PC-9 (cell line): ENCODE results near the gene BRINP2. TPM values are rescaled to one million over a fixed set of nuclear protein-coding genes. Genes with fewer than 3 reads are reported as not detected.

ENCODE experiments used
- BruUV-seq: library from RNA; stranded (reverse); fragments of 400-500 nt; replicated peaks from 2 replicates; lab custom pipeline; 2021; lab: Mats Ljungman, UMichigan
- CTCF ChIA-PET: fragments of 300-600 bp; sonication (Branson Sonifier 250); formaldehyde crosslinking; loops from one replicate; lab custom pipeline; 2022; ENCODE audit warnings: antibody characterized with exemption; lab: Charles Lee
- POLR2A ChIA-PET: fragments of 300-600 bp; sonication (Branson Sonifier 250); formaldehyde crosslinking; loops from one replicate; lab custom pipeline; 2022; ENCODE audit warnings: antibody characterized with exemption; ENCODE audit not compliant: unreplicated experiment; lab: Charles Lee
- DNase-seq, 2 experiments: peaks; one replicate each; pipeline versions ENCODE4 v3.0.0 to v3.0.0-alpha.2; 2015 to 2022; ENCODE audit warnings: mixed read lengths in 1 of 2
- H2AFZ ChIP-seq: fragments of 200-600 bp; sonication (generic); 2 replicates; pipeline ENCODE4 v1.8.1; 2017; ENCODE audit warnings: antibody characterized with exemption
- H3F3A ChIP-seq: fragments of 200-600 bp; sonication (generic); 2 replicates; pipeline ENCODE4 v1.8.1; 2017; ENCODE audit warnings: antibody characterized with exemption, mild to moderate bottlenecking, low read depth; ENCODE audit not compliant: insufficient read depth
- H3K27ac ChIP-seq: fragments of 200-600 bp; sonication (generic); 2 replicates; pipeline ENCODE4 v1.6.1; 2016; ENCODE audit warnings: mixed run types
- H3K27me3 ChIP-seq: fragments of 200-600 bp; sonication (generic); 2 replicates; pipeline ENCODE4 v1.6.1; 2016; ENCODE audit warnings: low read depth, mixed run types; ENCODE audit not compliant: insufficient read depth
- H3K36me3 ChIP-seq: fragments of 200-600 bp; sonication (generic); 2 replicates; pipeline ENCODE4 v1.6.1; 2016; ENCODE audit warnings: low read depth, mixed run types
- H3K4me1 ChIP-seq: fragments of 200-600 bp; sonication (generic); replicated peaks from 2 replicates; pipeline ENCODE4 v1.6.1; 2016; ENCODE audit warnings: mixed run types; ENCODE audit not compliant: insufficient read depth
- H3K4me2 ChIP-seq: fragments of 200-600 bp; sonication (generic); 2 replicates; pipeline ENCODE4 v1.6.1; 2017; ENCODE audit warnings: mixed run types
- H3K4me3 ChIP-seq: fragments of 200-600 bp; sonication (generic); 2 replicates; pipeline ENCODE4 v1.6.1; 2016; ENCODE audit warnings: mixed run types
- H3K79me2 ChIP-seq: fragments of 200-600 bp; sonication (generic); 2 replicates; pipeline ENCODE4 v1.6.1; 2017; ENCODE audit warnings: low read depth, mixed run types
- H3K9me2 ChIP-seq: fragments of 200-600 bp; sonication (generic); 2 replicates; pipeline ENCODE4 v1.8.1; 2017; ENCODE audit warnings: mild to moderate bottlenecking; ENCODE audit not compliant: insufficient read depth
- H3K9me3 ChIP-seq: fragments of 200-600 bp; sonication (generic); 2 replicates; pipeline ENCODE4 v1.8.1; 2016; ENCODE audit warnings: low read depth; ENCODE audit not compliant: insufficient read depth
- H4K20me1 ChIP-seq: fragments of 200-600 bp; sonication (generic); 2 replicates; pipeline ENCODE4 v1.8.1; 2017; ENCODE audit not compliant: insufficient read depth
- CTCF ChIP-seq: fragments of 200-600 bp; sonication (generic); conservative IDR thresholded peaks from 2 replicates; pipeline ENCODE4 v1.6.1; 2017; ENCODE audit warnings: mixed run types, antibody characterized with exemption, mild to moderate bottlenecking, moderate library complexity
- EZH2 ChIP-seq: fragments of 200-600 bp; sonication (generic); IDR thresholded peaks from 2 replicates; pipeline ENCODE4 v1.8.0; 2017; ENCODE audit warnings: antibody characterized with exemption, low read depth
- intact Hi-C: fragments of 100-400 bp; cut with micrococcal nuclease; formaldehyde crosslinking; loops from one replicate; pipeline ENCODE4 v1.10.0; 2022; ENCODE audit not compliant: unreplicated experiment
- total RNA-seq: library from RNA; stranded (reverse); gene quantifications from 2 replicates; pipeline ENCODE4 v1.2.3, GENCODE V29; 2021

Gene BRINP2
- total RNA-seq, 1 experiment from 2014 or later: not detected

- no peaks in the 10 kb centered on the region for H3K79me2 ChIP-seq
- H3K9me3 ChIP-seq: no peaks in the 10 kb centered on the region
- no peaks in the 10 kb centered on the region for H3K9me2 ChIP-seq
- no peak for DNase-seq
- ChIA-PET POLR2A (no interaction called here), CTCF (no interaction called here)
- H3K4me2 ChIP-seq: no peak overlapping the region
- H2AFZ ChIP-seq: no peak overlapping the region
- peaks cover 5% of the 10 kb centered on the region; the same call in 1 of the 2 replicates for H3K27me3 ChIP-seq
- no peaks in the 10 kb centered on the region for H3K36me3 ChIP-seq
- no peaks in the 10 kb centered on the region for H4K20me1 ChIP-seq
- TF ChIP-seq CTCF (no peak), EZH2 (no peak)
- no peak overlapping the region for H3K27ac ChIP-seq
- H3K4me3 ChIP-seq: no peak overlapping the region
- H3K4me1 ChIP-seq: no peaks in the 10 kb centered on the region
- intact Hi-C loops: no loop called here
- BruUV-seq: no TSS peak
- no peaks in the 10 kb centered on the region for H3F3A ChIP-seq
These were observed 35.5 kb upstream of the BRINP2 start for GRCh38 chr1:177135250-177135649.

- CTCF ChIA-PET: no interaction called here
- no peak for TF ChIP-seq CTCF
- no peak for TF ChIP-seq EZH2
- Histone ChIP-seq H3K4me3 (no peak overlapping the region), H3K27me3 (peaks cover 5% of the 10 kb centered on the region; the same call in 1 of the 2 replicates), H3F3A (no peaks in the 10 kb centered on the region), H3K9me2 (no peaks in the 10 kb centered on the region), H3K36me3 (no peaks in the 10 kb centered on the region), H3K4me2 (no peak overlapping the region), H4K20me1 (no peaks in the 10 kb centered on the region), H3K4me1 (no peaks in the 10 kb centered on the region), H3K79me2 (no peaks in the 10 kb centered on the region), H3K9me3 (no peaks in the 10 kb centered on the region), H2AFZ (no peak overlapping the region), H3K27ac (no peak overlapping the region)
- DNase-seq: no peak
- intact Hi-C loops: no loop called here
- POLR2A ChIA-PET: no interaction called here
- BruUV-seq: no TSS peak
These were observed 32.9 kb upstream of the BRINP2 start for GRCh38 chr1:177137814-177138213.

- ChIA-PET POLR2A (no interaction called here), CTCF (no interaction called here)
- Histone ChIP-seq H3K79me2 (no peaks in the 10 kb centered on the region), H3K27ac (no peak overlapping the region), H3K9me3 (no peaks in the 10 kb centered on the region), H3F3A (no peaks in the 10 kb centered on the region), H4K20me1 (no peaks in the 10 kb centered on the region), H3K27me3 (peaks cover 5% of the 10 kb centered on the region; the same call in 1 of the 2 replicates), H3K9me2 (no peaks in the 10 kb centered on the region), H3K4me3 (no peak overlapping the region), H3K36me3 (no peaks in the 10 kb centered on the region), H2AFZ (no peak overlapping the region), H3K4me2 (no peak overlapping the region), H3K4me1 (no peaks in the 10 kb centered on the region)
- TF ChIP-seq CTCF (no peak), EZH2 (no peak)
- no peak for DNase-seq
- no TSS peak for BruUV-seq
- intact Hi-C loops: no loop called here
These were observed 32.4 kb upstream of the BRINP2 start for GRCh38 chr1:177138347-177138746.
